Keratinocyte (primary cell): ENCODE measurements around the gene ARMH2.

Experiments
- CTCF ChIP-seq, 3 experiments: IDR thresholded peaks in 1 of 3; conservative IDR thresholded peaks in 1 of 3; optimal IDR thresholded peaks in 1 of 3; 2 replicates in 2 of 3; 3 replicates in 1 of 3; pipeline versions ENCODE3 to v1.5.1; 2011; ENCODE audit warnings: low read length in 3 of 3, mild to moderate bottlenecking in 3 of 3, moderate library complexity in 2 of 3, control low read depth in 1 of 3, inconsistent platforms in 1 of 3; ENCODE audit not compliant: insufficient read depth in 2 of 3; ENCODE audit errors: extremely low read depth in 1 of 3
- EZH2 ChIP-seq: IDR thresholded peaks from one replicate; pipeline ENCODE4 v1.6.1; 2012; ENCODE audit warnings: inconsistent platforms, mild to moderate bottlenecking, low read length, moderate library complexity

- TF ChIP-seq CTCF (optimal IDR thresholded peaks at IDR 0.05 in 1 of 3, IDR thresholded peaks at IDR 0.05 in 1 of 3, conservative IDR thresholded peaks at IDR 0.05 in 1 of 3; ENCODE audit: extremely low read depth in 1 of 3, insufficient read depth in 2 of 3, low read length in 3 of 3) (no peak), EZH2 (no peak)
Observed at GRCh38 chr6:24823185-24823584, 24.5 kb upstream of the ARMH2 start.
